GM12878 (cell line): ENCODE data around the gene RANGAP1. TPM values are rescaled to one million over a fixed set of nuclear protein-coding genes. Genes with fewer than 3 reads are reported as not detected.
A peak's percentile ranks its signal among the peaks of the same experiment; 100 is the strongest.

ENCODE experiments used
- ASH2L ChIP-seq: fragments of 300-600, 200-600 bp; sonication (generic); IDR thresholded peaks from 2 replicates; pipeline ENCODE4 v1.6.1; 2017; ENCODE audit warnings: low read depth, mild to moderate bottlenecking, borderline replicate concordance
- BRCA1 ChIP-seq: IDR thresholded peaks from 2 replicates; pipeline ENCODE4 v1.6.1; 2011; ENCODE audit warnings: low read depth, low read length, improper control_type of control experiment
- CBX5 ChIP-seq: sonication (generic); IDR thresholded peaks from 2 replicates; pipeline ENCODE4 v1.6.1; 2016; ENCODE audit warnings: low read depth, moderate library complexity, mild to moderate bottlenecking, inconsistent platforms
- NFIC ChIP-seq: IDR thresholded peaks from 2 replicates; pipeline ENCODE4 v1.6.1; 2012; ENCODE audit warnings: low read depth, mild to moderate bottlenecking, inconsistent platforms, low read length, moderate library complexity
- NR2C1 ChIP-seq: fragments of 450-650 bp; IDR thresholded peaks from 2 replicates; pipeline ENCODE4 v1.6.1; 2017; ENCODE audit warnings: antibody characterized with exemption, mild to moderate bottlenecking, moderate library complexity
- PAX8 ChIP-seq: fragments of 450-650 bp; IDR thresholded peaks from 2 replicates; pipeline ENCODE4 v1.6.1; 2017; ENCODE audit warnings: mild to moderate bottlenecking, moderate library complexity
- POU2F2 ChIP-seq: IDR thresholded peaks from 3 replicates; pipeline ENCODE4 v1.6.1; 2011; ENCODE audit warnings: low read depth, mild to moderate bottlenecking, low read length, borderline replicate concordance
- RCOR1 ChIP-seq: conservative IDR thresholded peaks from 2 replicates; pipeline ENCODE4 v1.6.1; 2012; ENCODE audit warnings: low read depth, low read length, improper control_type of control experiment
- SIX5 ChIP-seq: IDR thresholded peaks from 2 replicates; pipeline ENCODE4 v1.6.1; 2011; ENCODE audit warnings: mild to moderate bottlenecking, low read depth, low read length, moderate library complexity; ENCODE audit not compliant: severe bottlenecking
- SP1 ChIP-seq: IDR thresholded peaks from one replicate; pipeline ENCODE4 v1.6.1; 2011; ENCODE audit warnings: low read depth, low read length
- SREBF1 ChIP-seq: IDR thresholded peaks from 2 replicates; pipeline ENCODE4 v1.6.1; 2012; ENCODE audit warnings: mild to moderate bottlenecking, low read length
- SUZ12 ChIP-seq: fragments of 200-600 bp; sonication (generic); IDR thresholded peaks from one replicate; pipeline ENCODE4 v1.6.1; 2018; ENCODE audit warnings: antibody characterized with exemption, mild to moderate bottlenecking; ENCODE audit not compliant: unreplicated experiment
- polyA plus RNA-seq, 11 experiments: library from polyadenylated mRNA; depleted of rRNA in 4 of 11; unstranded in 6 of 11; stranded (reverse) in 5 of 11; fragments of >200 nt; fragmentation: Nextera tagmentation in 4 of 11; fragmentation: Illumina TruSeq in 1 of 11; extraction: Ambion mirVana in 4 of 11; extraction: Trizol in 1 of 11; gene quantifications; 1 replicate in 1 of 11; 2 replicates in 10 of 11; pipeline versions ENCODE4 v1.2.1 to v1.2.3, GENCODE V29; 2011 to 2016; ENCODE audit warnings: inconsistent platforms in 2 of 11, missing spikeins in 2 of 11, low read depth in 1 of 11
- total RNA-seq, 4 experiments: library from RNA; depleted of rRNA in 3 of 4; stranded (reverse); fragments of >200 nt in 3 of 4; fragmentation: Illumina TruSeq in 1 of 4; extraction: Trizol in 1 of 4; gene quantifications; 2 replicates each; pipeline versions ENCODE4 v1.2.1 to v1.2.3, GENCODE V29; 2013 to 2021
- TF ChIP-seq, protein P1 (sequence below): IDR thresholded peaks from 2 replicates; pipeline ENCODE4 v1.6.1; 2011; ENCODE audit warnings: low read depth, mild to moderate bottlenecking, low read length, moderate library complexity, borderline replicate concordance; ENCODE audit errors: extremely low read depth
- TF ChIP-seq, protein P2 (sequence below): fragments of 450-650 bp; IDR thresholded peaks from 2 replicates; pipeline ENCODE4 v1.6.1; 2016; ENCODE audit warnings: mild to moderate bottlenecking, moderate library complexity, borderline replicate concordance
- TF ChIP-seq, protein P3 (sequence below): fragments of 150-350 bp; IDR thresholded peaks from 2 replicates; pipeline ENCODE4 v1.6.1; 2014; ENCODE audit warnings: mild to moderate bottlenecking, low read depth, low read length

Gene RANGAP1
- total and polyA plus RNA-seq, 10 of the 15 experiments (the other 5 are each of a cell fraction or from before 2014, with no cell fraction given) = 2.5 to 109 (median 60.2) TPM

GRCh38 chr22:41301085-41302020 lies 15.4 kb upstream of the RANGAP1 start, which contains the start of gene ZC3H7B (continued):
- TF ChIP-seq, protein P1, sequence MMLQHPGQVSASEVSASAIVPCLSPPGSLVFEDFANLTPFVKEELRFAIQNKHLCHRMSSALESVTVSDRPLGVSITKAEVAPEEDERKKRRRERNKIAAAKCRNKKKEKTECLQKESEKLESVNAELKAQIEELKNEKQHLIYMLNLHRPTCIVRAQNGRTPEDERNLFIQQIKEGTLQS = no peak
- TF ChIP-seq CBX5 = no peak
- no peak for TF ChIP-seq PAX8
- no peak for TF ChIP-seq NR2C1
- TF ChIP-seq, protein P2, sequence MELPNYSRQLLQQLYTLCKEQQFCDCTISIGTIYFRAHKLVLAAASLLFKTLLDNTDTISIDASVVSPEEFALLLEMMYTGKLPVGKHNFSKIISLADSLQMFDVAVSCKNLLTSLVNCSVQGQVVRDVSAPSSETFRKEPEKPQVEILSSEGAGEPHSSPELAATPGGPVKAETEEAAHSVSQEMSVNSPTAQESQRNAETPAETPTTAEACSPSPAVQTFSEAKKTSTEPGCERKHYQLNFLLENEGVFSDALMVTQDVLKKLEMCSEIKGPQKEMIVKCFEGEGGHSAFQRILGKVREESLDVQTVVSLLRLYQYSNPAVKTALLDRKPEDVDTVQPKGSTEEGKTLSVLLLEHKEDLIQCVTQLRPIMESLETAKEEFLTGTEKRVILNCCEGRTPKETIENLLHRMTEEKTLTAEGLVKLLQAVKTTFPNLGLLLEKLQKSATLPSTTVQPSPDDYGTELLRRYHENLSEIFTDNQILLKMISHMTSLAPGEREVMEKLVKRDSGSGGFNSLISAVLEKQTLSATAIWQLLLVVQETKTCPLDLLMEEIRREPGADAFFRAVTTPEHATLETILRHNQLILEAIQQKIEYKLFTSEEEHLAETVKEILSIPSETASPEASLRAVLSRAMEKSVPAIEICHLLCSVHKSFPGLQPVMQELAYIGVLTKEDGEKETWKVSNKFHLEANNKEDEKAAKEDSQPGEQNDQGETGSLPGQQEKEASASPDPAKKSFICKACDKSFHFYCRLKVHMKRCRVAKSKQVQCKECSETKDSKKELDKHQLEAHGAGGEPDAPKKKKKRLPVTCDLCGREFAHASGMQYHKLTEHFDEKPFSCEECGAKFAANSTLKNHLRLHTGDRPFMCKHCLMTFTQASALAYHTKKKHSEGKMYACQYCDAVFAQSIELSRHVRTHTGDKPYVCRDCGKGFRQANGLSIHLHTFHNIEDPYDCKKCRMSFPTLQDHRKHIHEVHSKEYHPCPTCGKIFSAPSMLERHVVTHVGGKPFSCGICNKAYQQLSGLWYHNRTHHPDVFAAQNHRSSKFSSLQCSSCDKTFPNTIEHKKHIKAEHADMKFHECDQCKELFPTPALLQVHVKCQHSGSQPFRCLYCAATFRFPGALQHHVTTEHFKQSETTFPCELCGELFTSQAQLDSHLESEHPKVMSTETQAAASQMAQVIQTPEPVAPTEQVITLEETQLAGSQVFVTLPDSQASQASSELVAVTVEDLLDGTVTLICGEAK = no peak
- TF ChIP-seq POU2F2 = peak; percentile 65; the same call in 1 of the 3 replicates
- TF ChIP-seq, protein P3, sequence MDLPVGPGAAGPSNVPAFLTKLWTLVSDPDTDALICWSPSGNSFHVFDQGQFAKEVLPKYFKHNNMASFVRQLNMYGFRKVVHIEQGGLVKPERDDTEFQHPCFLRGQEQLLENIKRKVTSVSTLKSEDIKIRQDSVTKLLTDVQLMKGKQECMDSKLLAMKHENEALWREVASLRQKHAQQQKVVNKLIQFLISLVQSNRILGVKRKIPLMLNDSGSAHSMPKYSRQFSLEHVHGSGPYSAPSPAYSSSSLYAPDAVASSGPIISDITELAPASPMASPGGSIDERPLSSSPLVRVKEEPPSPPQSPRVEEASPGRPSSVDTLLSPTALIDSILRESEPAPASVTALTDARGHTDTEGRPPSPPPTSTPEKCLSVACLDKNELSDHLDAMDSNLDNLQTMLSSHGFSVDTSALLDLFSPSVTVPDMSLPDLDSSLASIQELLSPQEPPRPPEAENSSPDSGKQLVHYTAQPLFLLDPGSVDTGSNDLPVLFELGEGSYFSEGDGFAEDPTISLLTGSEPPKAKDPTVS = no peak
- TF ChIP-seq SUZ12 = no peak
- no peak for TF ChIP-seq BRCA1
- TF ChIP-seq SP1 = no peak
- no peak for TF ChIP-seq SREBF1
- TF ChIP-seq NFIC = no peak
- no peak; the same call in 1 of the 2 replicates for TF ChIP-seq ASH2L
- no peak for TF ChIP-seq RCOR1
- no peak for TF ChIP-seq SIX5
